ENCODE results near the gene PHLPP2.

The PHLPP2 gene

DNA sequence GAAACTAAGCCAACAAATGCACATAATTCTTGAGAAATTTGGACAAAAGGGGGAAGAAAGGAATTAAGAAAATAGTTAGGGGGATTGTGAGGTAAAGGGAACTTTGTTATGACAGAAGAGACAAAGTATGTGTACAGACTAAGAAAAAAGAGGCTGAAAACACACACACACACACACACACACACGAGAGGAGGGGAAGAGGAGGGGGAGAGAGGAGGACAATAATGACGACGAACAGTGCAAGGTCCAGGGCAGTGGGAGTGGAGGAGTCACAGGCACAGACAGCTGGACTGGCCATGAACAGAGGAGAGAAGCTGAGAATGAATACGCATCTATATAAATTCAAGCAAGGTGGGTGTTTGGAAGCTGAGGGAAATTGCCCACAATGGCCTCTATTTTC, 54.0 kb downstream of the PHLPP2 start:
- no peaks in the 10 kb centered on the region for H3K4me1 ChIP-seq (ENCODE audit: control insufficient read depth, insufficient read depth, low read length)
- no peaks in the 10 kb centered on the region for H3K27me3 ChIP-seq (ENCODE audit: control insufficient read depth, insufficient read depth, low read length)
- no peak for DNase-seq (ENCODE audit: low read depth, low spot score)
- no peak overlapping the region for H3K4me3 ChIP-seq (ENCODE audit: low read length)
- no peak overlapping the region for H3K27ac ChIP-seq (ENCODE audit: low read length)
- WGBS (ENCODE audit: insufficient coverage, insufficient read length) = no CpG with 5 or more reads among the region's 4 CpGs
- H3K9me3 ChIP-seq (ENCODE audit: control insufficient read depth, insufficient read depth, low read length) = no peaks in the 10 kb centered on the region
- H3K36me3 ChIP-seq (ENCODE audit: control insufficient read depth, insufficient read depth, low read length) = peaks cover 12% of the 10 kb centered on the region; the same call in 1 of the 2 replicates

DNA sequence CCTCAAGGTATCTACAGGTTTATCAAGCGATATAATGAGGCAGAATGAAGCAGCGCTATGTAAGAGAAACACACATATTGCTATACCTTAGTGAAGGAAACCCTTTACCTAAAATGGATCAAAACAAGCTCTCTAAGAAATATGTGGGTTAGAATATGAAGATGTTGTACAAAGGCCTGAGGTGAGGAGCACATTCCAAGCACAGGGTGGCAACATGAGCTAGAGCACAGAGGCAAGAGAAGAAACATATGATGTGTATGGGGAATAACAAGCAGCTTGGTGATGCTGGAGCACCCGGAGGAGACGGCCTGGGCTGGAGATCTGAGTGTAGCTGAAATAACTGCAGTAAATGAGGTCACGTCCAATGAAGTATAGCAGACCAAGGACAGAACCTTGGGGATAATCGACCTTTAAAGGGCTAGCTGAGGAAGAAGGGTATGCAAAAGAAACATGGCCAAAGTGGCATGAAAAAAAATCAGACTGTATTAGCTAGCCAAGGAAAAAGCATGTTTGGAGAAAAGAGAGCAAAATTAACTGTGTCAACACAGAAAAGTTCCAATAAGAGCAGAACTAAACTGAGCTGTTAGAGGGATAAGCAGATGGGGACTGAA, 54.5 kb downstream of the PHLPP2 start:
- Histone ChIP-seq H3K27me3 (ENCODE audit: control insufficient read depth, insufficient read depth, low read length) (no peaks in the 10 kb centered on the region), H3K36me3 (ENCODE audit: control insufficient read depth, insufficient read depth, low read length) (peaks cover 12% of the 10 kb centered on the region; the same call in 1 of the 2 replicates), H3K27ac (ENCODE audit: low read length) (no peak overlapping the region), H3K4me1 (ENCODE audit: control insufficient read depth, insufficient read depth, low read length) (no peaks in the 10 kb centered on the region), H3K9me3 (ENCODE audit: control insufficient read depth, insufficient read depth, low read length) (no peaks in the 10 kb centered on the region), H3K4me3 (ENCODE audit: low read length) (no peak overlapping the region)
- DNase-seq (ENCODE audit: low read depth, low spot score) = no peak
- WGBS (ENCODE audit: insufficient coverage, insufficient read length) = no CpG with 5 or more reads among the region's 6 CpGs

DNA sequence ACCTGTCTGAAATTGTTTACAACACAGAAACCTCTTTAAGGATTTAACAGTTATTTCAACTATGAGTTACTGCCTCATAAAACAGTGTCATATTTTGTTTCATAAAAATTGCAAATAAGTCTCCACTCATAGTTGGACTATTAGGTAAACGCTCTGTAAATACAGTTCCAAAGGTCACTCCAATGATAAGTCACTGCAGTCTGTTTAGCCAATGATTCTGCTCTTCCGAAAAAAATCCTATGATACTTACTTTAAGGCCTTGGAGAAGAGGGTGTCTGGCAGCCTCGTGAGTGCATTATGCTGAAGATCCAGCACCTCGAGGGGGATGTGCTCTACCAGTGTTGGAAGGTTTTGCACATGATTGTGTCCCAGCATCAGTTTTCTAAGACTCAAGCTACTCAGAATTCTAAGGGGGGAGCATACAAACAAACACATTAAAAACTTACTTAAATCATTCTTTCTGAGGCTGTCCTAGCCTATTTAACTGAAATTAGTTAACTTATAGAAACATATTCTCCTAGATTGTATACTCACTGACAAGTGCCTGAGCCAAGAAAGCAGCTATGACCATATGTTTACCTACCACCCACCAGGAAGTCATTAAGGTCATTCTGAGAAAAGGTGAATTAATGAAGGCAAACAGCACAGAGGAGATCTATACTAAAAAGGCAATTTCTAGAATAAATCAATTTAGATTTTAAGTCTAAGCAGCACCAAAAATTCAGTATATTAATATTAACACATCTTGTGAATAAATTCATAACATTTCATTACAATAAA, 57.4 kb downstream of the PHLPP2 start:
- Histone ChIP-seq H3K9me3 (ENCODE audit: control insufficient read depth, insufficient read depth, low read length) (no peaks in the 10 kb centered on the region), H3K27me3 (ENCODE audit: control insufficient read depth, insufficient read depth, low read length) (no peaks in the 10 kb centered on the region), H3K36me3 (ENCODE audit: control insufficient read depth, insufficient read depth, low read length) (peaks cover 9% of the 10 kb centered on the region; the same call in 1 of the 2 replicates), H3K4me3 (ENCODE audit: low read length) (no peak overlapping the region), H3K4me1 (ENCODE audit: control insufficient read depth, insufficient read depth, low read length) (no peaks in the 10 kb centered on the region), H3K27ac (ENCODE audit: low read length) (no peak overlapping the region)
- no peak for DNase-seq (ENCODE audit: low read depth, low spot score)
- no CpG with 5 or more reads among the region's 4 CpGs for WGBS (ENCODE audit: insufficient coverage, insufficient read length)

DNA sequence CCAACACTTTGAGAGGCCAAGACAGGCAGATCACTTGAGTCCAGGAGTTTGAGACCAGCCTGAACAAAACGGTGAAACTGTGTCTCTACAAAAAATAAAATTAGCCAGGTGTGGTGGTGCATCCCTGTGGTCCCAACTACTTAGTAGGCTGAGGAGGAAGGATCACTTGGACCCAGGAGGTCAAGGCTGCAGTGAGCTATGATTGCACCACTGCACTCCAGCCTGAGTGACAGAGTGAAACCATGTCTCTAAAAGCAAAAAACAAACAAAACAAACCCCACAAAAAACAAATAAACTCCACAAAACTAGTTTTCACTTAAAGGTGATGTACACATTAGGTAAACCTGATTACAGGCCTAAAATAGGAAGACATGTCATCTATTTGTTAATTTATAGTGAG, 58.2 kb downstream of the PHLPP2 start:
- Histone ChIP-seq H3K4me1 (ENCODE audit: control insufficient read depth, insufficient read depth, low read length) (no peaks in the 10 kb centered on the region), H3K4me3 (ENCODE audit: low read length) (no peak overlapping the region), H3K36me3 (ENCODE audit: control insufficient read depth, insufficient read depth, low read length) (peaks cover 9% of the 10 kb centered on the region; the same call in 1 of the 2 replicates), H3K27me3 (ENCODE audit: control insufficient read depth, insufficient read depth, low read length) (no peaks in the 10 kb centered on the region), H3K9me3 (ENCODE audit: control insufficient read depth, insufficient read depth, low read length) (no peaks in the 10 kb centered on the region), H3K27ac (ENCODE audit: low read length) (no peak overlapping the region)
- no peak for DNase-seq (ENCODE audit: low read depth, low spot score)
- WGBS (ENCODE audit: insufficient coverage, insufficient read length) = no CpG with 5 or more reads among the region's 1 CpG

DNA sequence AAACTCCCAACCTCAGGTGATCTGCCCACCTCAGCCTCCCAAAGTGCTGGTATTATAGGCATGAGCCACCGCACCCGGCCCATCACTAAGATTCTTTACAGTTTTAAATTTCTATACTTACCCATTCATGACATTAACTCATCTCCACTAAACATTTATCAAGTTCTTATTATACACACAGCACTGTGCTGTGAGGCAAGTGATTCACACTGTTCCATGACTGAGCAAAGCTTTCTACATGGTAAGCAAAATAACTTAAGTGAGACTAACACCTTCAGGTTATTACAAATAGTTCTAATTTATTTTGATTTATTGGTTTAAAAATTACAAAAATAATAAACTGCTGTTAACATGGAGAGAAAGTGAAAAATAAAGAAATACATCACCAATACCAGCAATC, 65.0 kb downstream of the PHLPP2 start:
- no peak overlapping the region for H3K4me3 ChIP-seq (ENCODE audit: low read length)
- H3K4me1 ChIP-seq (ENCODE audit: control insufficient read depth, insufficient read depth, low read length) = no peaks in the 10 kb centered on the region
- no peak overlapping the region for H3K27ac ChIP-seq (ENCODE audit: low read length)
- H3K27me3 ChIP-seq (ENCODE audit: control insufficient read depth, insufficient read depth, low read length) = no peaks in the 10 kb centered on the region
- peaks cover 14% of the 10 kb centered on the region; the same call in 1 of the 2 replicates for H3K36me3 ChIP-seq (ENCODE audit: control insufficient read depth, insufficient read depth, low read length)
- no peak for DNase-seq (ENCODE audit: low read depth, low spot score)
- no peaks in the 10 kb centered on the region for H3K9me3 ChIP-seq (ENCODE audit: control insufficient read depth, insufficient read depth, low read length)
- no CpG with 5 or more reads among the region's 2 CpGs for WGBS (ENCODE audit: insufficient coverage, insufficient read length)

DNA sequence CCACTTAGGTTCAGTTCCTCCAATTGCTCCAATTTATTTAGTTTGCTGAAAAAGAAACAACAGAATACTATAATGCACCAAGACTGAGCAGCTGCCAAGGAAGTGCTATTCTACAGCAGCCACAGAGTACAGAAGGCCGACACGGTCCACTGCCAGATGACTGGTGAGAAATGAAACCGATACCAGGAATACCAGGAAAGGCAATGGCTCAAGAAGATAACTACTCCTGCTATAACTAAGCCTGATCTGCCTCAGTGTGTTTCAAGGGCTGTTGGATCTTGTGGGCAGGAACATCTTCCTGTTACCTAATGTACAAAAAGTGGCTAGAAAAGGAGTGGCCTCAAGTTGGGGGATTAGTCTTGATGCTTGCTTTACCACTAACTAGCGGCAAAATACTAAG, 65.7 kb downstream of the PHLPP2 start:
- Histone ChIP-seq H3K27me3 (ENCODE audit: control insufficient read depth, insufficient read depth, low read length) (no peaks in the 10 kb centered on the region), H3K4me3 (ENCODE audit: low read length) (no peak overlapping the region), H3K36me3 (ENCODE audit: control insufficient read depth, insufficient read depth, low read length) (peaks cover 12% of the 10 kb centered on the region; the same call in 1 of the 2 replicates), H3K9me3 (ENCODE audit: control insufficient read depth, insufficient read depth, low read length) (no peaks in the 10 kb centered on the region), H3K4me1 (ENCODE audit: control insufficient read depth, insufficient read depth, low read length) (no peaks in the 10 kb centered on the region), H3K27ac (ENCODE audit: low read length) (no peak overlapping the region)
- DNase-seq (ENCODE audit: low read depth, low spot score) = no peak
- WGBS (ENCODE audit: insufficient coverage, insufficient read length) = no CpG with 5 or more reads among the region's 4 CpGs

DNA sequence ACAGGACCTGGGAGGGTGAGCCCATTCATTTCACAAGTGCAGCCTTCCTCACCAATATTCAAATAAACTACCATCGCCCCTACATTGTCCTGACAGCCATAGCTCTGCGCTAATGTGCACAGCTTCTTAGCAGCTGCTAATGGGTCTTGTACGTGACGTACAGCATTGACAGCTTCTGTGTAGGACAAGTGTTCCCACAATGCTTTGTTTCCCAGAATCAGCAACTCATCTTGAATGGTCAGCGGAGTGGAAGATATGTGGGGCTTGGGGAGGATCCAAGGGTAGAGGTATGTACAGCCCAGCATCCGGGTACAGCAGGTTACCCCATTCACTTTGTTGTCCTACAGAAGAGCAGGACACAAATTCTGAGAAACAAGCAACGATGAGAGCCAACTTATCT, 74.8 kb downstream of the PHLPP2 start:
- no peak overlapping the region for H3K4me3 ChIP-seq (ENCODE audit: low read length)
- no peak for DNase-seq (ENCODE audit: low read depth, low spot score)
- peaks cover 14% of the 10 kb centered on the region for H3K36me3 ChIP-seq (ENCODE audit: control insufficient read depth, insufficient read depth, low read length)
- WGBS (ENCODE audit: insufficient coverage, insufficient read length) = no CpG with 5 or more reads among the region's 7 CpGs
- H3K27ac ChIP-seq (ENCODE audit: low read length) = no peak overlapping the region
- H3K9me3 ChIP-seq (ENCODE audit: control insufficient read depth, insufficient read depth, low read length) = no peaks in the 10 kb centered on the region
- no peaks in the 10 kb centered on the region for H3K4me1 ChIP-seq (ENCODE audit: control insufficient read depth, insufficient read depth, low read length)
- no peaks in the 10 kb centered on the region for H3K27me3 ChIP-seq (ENCODE audit: control insufficient read depth, insufficient read depth, low read length)

DNA sequence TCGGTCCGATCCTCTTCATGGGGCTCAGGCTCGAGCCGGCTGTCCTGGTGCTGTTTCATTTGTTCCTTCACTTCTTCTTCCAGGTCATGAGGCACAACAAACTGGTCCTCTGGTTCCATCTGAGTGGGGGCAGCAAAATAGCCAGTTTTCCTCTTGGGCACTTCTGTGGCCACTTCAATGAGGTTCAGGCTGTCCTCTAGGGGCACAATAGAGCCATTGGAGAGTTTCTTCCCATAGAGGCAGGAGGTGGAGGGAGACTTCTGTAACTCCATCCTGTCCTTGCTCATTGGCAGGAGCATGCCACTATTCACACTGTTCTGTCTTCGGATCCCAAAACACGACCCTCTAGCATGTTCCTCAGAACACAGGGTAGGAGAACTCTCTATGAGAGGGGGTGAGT, 75.6 kb downstream of the PHLPP2 start:
- no CpG with 5 or more reads among the region's 6 CpGs for WGBS (ENCODE audit: insufficient coverage, insufficient read length)

DNA sequence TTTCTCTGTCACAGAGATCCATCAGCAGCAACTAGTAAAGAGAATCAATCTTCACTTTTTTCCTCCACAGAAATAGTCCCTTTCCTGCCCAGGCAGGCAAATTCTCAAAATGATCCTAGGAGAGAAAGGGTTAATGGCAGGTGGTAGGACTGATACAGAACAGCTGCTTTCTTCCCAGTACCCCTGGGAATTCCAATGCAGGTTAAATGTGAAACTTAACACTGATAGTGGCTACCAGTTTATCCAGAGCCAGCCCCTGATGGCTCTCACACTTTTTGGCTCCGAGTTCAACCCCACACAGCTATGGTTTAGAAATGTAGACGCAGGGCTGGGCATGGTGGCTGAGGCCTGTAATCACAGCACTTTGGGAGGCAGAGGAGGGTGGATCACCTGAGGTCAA, 76.3 kb downstream of the PHLPP2 start:
- H3K4me3 ChIP-seq (ENCODE audit: low read length) = no peak overlapping the region
- no peaks in the 10 kb centered on the region for H3K27me3 ChIP-seq (ENCODE audit: control insufficient read depth, insufficient read depth, low read length)
- H3K27ac ChIP-seq (ENCODE audit: low read length) = no peak overlapping the region
- no peaks in the 10 kb centered on the region for H3K4me1 ChIP-seq (ENCODE audit: control insufficient read depth, insufficient read depth, low read length)
- no peak for DNase-seq (ENCODE audit: low read depth, low spot score)
- no CpG with 5 or more reads among the region's 2 CpGs for WGBS (ENCODE audit: insufficient coverage, insufficient read length)
- H3K36me3 ChIP-seq (ENCODE audit: control insufficient read depth, insufficient read depth, low read length) = peaks cover 12% of the 10 kb centered on the region
- H3K9me3 ChIP-seq (ENCODE audit: control insufficient read depth, insufficient read depth, low read length) = no peaks in the 10 kb centered on the region

More for the DNA sequence above, 75.6 kb downstream of the PHLPP2 start:
- no peaks in the 10 kb centered on the region for H3K27me3 ChIP-seq (ENCODE audit: control insufficient read depth, insufficient read depth, low read length)
- peaks cover 14% of the 10 kb centered on the region for H3K36me3 ChIP-seq (ENCODE audit: control insufficient read depth, insufficient read depth, low read length)
- no peak overlapping the region for H3K4me3 ChIP-seq (ENCODE audit: low read length)
- no peaks in the 10 kb centered on the region for H3K9me3 ChIP-seq (ENCODE audit: control insufficient read depth, insufficient read depth, low read length)
- H3K27ac ChIP-seq (ENCODE audit: low read length) = no peak overlapping the region
- no peaks in the 10 kb centered on the region for H3K4me1 ChIP-seq (ENCODE audit: control insufficient read depth, insufficient read depth, low read length)
- DNase-seq (ENCODE audit: low read depth, low spot score) = peak; percentile 18

DNA sequence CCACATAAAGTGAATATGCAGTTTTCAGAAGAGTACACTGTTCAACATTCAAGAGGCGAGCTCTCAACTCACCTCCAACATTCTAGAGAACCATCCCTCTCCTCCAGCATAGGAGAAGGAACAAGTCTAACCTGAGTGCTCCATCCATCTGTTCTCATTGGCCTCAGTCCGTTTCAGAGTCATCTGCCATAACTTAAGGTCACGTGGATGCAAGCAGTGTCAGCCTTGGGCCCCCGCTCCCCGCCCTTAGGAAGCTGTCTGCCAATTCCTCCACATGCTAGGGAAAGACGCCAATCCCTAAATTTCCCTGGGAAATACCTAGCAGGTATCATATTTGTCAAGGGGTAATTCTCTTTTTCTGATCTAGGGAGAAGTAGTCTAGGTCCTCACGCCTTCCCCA, 77.1 kb downstream of the PHLPP2 start:
- Histone ChIP-seq H3K4me1 (ENCODE audit: control insufficient read depth, insufficient read depth, low read length) (no peaks in the 10 kb centered on the region), H3K9me3 (ENCODE audit: control insufficient read depth, insufficient read depth, low read length) (no peaks in the 10 kb centered on the region), H3K4me3 (ENCODE audit: low read length) (no peak overlapping the region), H3K27ac (ENCODE audit: low read length) (no peak overlapping the region), H3K36me3 (ENCODE audit: control insufficient read depth, insufficient read depth, low read length) (peaks cover 9% of the 10 kb centered on the region), H3K27me3 (ENCODE audit: control insufficient read depth, insufficient read depth, low read length) (no peaks in the 10 kb centered on the region)
- WGBS (ENCODE audit: insufficient coverage, insufficient read length) = no CpG with 5 or more reads among the region's 7 CpGs
- no peak for DNase-seq (ENCODE audit: low read depth, low spot score)

All from iPS DF 6.9 (cell line).